ENCODE data around the gene ZNF649. TPM values are rescaled to one million over a fixed set of nuclear protein-coding genes. Genes with fewer than 3 reads are reported as not detected.

ZNF649 gene
- total RNA-seq (2022; extraction: Qiagen RNA extraction; ENCODE audit: low read depth): 0.13 to 0.45 TPM (median 0.20 TPM) in 5 replicates

GRCh38 chr19:51904331-51905165 lies at the start of gene ZNF649:
TSS of gene ZNF649 (minus strand) at chr19:51905017. CDS start at chr19:51900107, 4,910 bp downstream.

DNA sequence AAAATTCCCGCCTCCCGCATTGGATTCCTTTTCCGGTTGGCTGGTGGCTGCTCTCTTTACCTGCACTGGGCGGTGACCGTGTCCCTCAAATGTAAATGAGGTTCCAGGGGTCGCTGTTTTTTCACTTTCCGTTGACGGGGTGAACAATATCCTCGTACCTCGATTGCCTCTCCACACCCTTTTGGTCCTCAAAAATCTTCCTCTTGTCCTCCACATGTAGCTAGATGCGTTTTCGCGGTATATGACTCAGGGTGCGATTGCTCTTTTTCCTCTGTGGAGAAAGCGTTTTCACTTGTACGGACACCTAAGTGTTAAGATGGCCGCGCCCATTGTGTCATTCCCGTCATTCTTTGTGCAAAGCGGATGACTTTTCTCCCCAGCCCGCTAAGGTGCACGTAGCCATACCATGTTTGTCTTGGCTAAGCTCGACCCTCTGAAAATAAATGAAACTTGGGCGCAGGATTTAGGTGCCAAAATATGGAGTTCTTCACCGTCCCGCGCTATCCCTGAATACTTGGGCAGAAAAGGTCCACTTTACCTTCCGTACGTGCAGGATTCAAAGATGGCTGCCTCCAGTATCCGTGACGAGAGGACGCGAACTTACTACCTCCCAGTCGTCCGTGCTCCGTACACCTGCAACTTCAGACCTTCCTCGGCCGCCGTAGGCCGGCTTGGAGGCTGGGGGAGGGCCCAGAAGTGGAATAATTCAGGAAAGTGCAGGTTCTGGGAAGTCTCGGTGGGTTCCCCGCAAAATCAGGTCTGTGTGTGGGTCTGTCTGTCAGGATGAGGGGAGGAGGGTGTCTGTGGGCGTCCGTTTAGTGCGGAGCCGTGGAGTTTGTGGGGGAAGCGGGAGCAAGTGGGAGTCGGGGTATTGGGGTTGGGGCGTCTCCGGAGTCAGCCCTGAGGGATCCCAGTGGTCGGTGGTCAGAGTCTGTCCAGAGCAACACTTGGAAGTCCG lies 22.2 kb upstream of the ZNF649 start, which contains the start of gene ZNF613:
ZNF613 (plus strand) TSS at position 689 of the 958 bp plus-strand sequence. CDS start 8,749 bp downstream, outside the sequence.

GRCh38 chr19:51887522-51888498 lies 17.0 kb downstream of the ZNF649 start, which contains the start of gene ZNF577:
TSS of gene ZNF577 (minus strand) at chr19:51887951. CDS start at chr19:51880382, 7,569 bp downstream.

Other genes with a start within 250 kb of the ZNF649 start
- gene SPACA6, start 211.7 kb downstream of the ZNF649 start, total RNA-seq (2022; extraction: Qiagen RNA extraction; ENCODE audit: low read depth): 7.8 to 17.5 TPM (median 11.3 TPM) in 5 replicates
- gene HAS1, start 181.0 kb downstream of the ZNF649 start, total RNA-seq (2022; extraction: Qiagen RNA extraction; ENCODE audit: low read depth): not detected in 5 replicates
- 0.10 TPM in 1 of 5 replicates, not detected in the others for gene FPR1, start 153.1 kb downstream of the ZNF649 start, total RNA-seq (2022; extraction: Qiagen RNA extraction; ENCODE audit: low read depth)
- not detected in 5 replicates for gene FPR2, start 143.8 kb downstream of the ZNF649 start, total RNA-seq (2022; extraction: Qiagen RNA extraction; ENCODE audit: low read depth)
- not detected in 5 replicates for gene FPR3, start 109.9 kb downstream of the ZNF649 start, total RNA-seq (2022; extraction: Qiagen RNA extraction; ENCODE audit: low read depth)
- 0.06 to 0.15 TPM (median 0.09 TPM) in 4 of 5 replicates, not detected in the other for gene ZNF577, start 17.1 kb downstream of the ZNF649 start, total RNA-seq (2022; extraction: Qiagen RNA extraction; ENCODE audit: low read depth)
- 0.89 to 1.4 TPM (median 1.0 TPM) in 5 replicates for gene ZNF613, start 22.5 kb upstream of the ZNF649 start, total RNA-seq (2022; extraction: Qiagen RNA extraction; ENCODE audit: low read depth)
- gene ZNF350, start 81.8 kb upstream of the ZNF649 start, total RNA-seq (2022; extraction: Qiagen RNA extraction; ENCODE audit: low read depth): 3.4 to 5.2 TPM (median 4.7 TPM) in 5 replicates
- gene ZNF615, start 103.2 kb upstream of the ZNF649 start, total RNA-seq (2022; extraction: Qiagen RNA extraction; ENCODE audit: low read depth): 3.1 to 4.6 TPM (median 4.1 TPM) in 5 replicates
- 3.0 to 4.3 TPM (median 3.4 TPM) in 5 replicates for gene ZNF614, start 123.4 kb upstream of the ZNF649 start, total RNA-seq (2022; extraction: Qiagen RNA extraction; ENCODE audit: low read depth)
- 1.5 to 1.8 TPM (median 1.7 TPM) in 5 replicates for gene ZNF432, start 143.8 kb upstream of the ZNF649 start, total RNA-seq (2022; extraction: Qiagen RNA extraction; ENCODE audit: low read depth)
- gene ZNF841, start 190.7 kb upstream of the ZNF649 start, total RNA-seq (2022; extraction: Qiagen RNA extraction; ENCODE audit: low read depth): 2.0 to 2.5 TPM (median 2.4 TPM) in 5 replicates
- gene ZNF616, start 234.9 kb upstream of the ZNF649 start, total RNA-seq (2022; extraction: Qiagen RNA extraction; ENCODE audit: low read depth): 0.48 to 1.0 TPM (median 0.86 TPM) in 5 replicates

All from A549 treated with CpdA at 1 μM for 4 hours (cell line).